ENCODE measurements around the gene GRIA1. TPM values are rescaled to one million over a fixed set of nuclear protein-coding genes. Genes with fewer than 3 reads are reported as not detected.

Gene GRIA1
- total RNA-seq, 4 donors from 2014 or later: 0.48 to 1.00 TPM; not detected in 2

DNA sequence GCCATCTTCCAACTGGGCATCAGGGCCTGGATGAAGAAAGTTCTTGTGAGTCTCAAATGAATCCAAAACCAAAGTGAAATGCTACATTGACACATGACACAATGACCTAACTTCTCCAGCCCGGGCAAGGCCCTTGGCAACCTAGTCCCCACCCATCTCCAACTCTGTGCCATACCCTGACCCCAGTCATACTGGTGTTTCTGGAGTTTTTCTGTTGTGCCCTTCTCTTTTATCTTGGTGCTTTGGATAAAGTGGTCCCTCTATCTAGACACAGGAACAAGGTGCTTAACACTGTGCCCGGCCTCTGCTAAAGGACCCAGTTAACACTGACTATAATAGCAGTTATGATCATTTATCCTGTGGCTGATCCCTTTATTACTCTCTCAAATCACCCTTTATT, 149.8 kb downstream of the GRIA1 start:
- Histone ChIP-seq H3K9me3 (no peaks in the 10 kb centered on the region), H3K4me1 (no peaks in the 10 kb centered on the region), H3K4me3 (no peak overlapping the region), H3K27ac (no peak overlapping the region), H3K27me3 (no peaks in the 10 kb centered on the region), H3K36me3 (no peaks in the 10 kb centered on the region)
- in situ Hi-C loops (cut with MboI; ENCODE audit: low pct_ligation_motif_present in 1 of 4, low pct_unique_long_range_greater_than_20kb in 1 of 4, low sequenced_read_pairs in 3 of 4) (no loop called here), intact Hi-C loops (cut with DNase I; ENCODE audit: low total_unique reads) (no loop called here)
- no peak for DNase-seq
- 72 to 100% methylated on average over 1 to 2 of the region's 2 CpGs for WGBS, 2 donors (ENCODE audit: low coverage in 1 of 2)
- TF ChIP-seq EP300 (IDR thresholded peaks at IDR 0.05; ENCODE audit: low read depth): no peak
- TF ChIP-seq POLR2A (IDR thresholded peaks at IDR 0.05): no peak
- TF ChIP-seq, protein P1, sequence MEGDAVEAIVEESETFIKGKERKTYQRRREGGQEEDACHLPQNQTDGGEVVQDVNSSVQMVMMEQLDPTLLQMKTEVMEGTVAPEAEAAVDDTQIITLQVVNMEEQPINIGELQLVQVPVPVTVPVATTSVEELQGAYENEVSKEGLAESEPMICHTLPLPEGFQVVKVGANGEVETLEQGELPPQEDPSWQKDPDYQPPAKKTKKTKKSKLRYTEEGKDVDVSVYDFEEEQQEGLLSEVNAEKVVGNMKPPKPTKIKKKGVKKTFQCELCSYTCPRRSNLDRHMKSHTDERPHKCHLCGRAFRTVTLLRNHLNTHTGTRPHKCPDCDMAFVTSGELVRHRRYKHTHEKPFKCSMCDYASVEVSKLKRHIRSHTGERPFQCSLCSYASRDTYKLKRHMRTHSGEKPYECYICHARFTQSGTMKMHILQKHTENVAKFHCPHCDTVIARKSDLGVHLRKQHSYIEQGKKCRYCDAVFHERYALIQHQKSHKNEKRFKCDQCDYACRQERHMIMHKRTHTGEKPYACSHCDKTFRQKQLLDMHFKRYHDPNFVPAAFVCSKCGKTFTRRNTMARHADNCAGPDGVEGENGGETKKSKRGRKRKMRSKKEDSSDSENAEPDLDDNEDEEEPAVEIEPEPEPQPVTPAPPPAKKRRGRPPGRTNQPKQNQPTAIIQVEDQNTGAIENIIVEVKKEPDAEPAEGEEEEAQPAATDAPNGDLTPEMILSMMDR (IDR thresholded peaks at IDR 0.05): no peak
- TF ChIP-seq POLR2AphosphoS5 (IDR thresholded peaks at IDR 0.05): no peak

DNA sequence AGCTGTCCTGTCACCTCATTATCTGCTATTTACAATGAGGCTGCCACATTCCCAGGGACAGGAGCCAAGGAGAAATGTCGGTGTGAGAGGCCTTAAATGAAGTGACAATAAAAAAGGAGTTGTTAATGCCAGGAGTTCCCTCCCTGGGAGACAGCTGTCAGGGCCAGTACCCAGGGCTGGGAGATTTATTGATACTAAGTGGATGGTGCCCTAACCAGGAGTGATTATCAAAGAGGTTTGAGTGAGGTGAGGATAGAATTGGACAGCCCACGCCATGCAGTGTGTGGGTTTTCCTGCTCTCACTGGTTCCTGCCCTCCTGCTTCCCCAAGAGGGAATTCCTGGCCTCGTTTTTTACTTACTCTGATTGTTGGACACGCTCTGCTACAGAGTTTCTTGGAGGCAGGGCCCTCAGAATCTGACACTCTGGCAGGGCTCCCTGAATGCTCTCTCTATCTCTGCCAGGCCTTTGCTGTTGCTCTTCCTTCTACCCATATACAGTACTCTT, 150.8 kb downstream of the GRIA1 start:
- Histone ChIP-seq H3K4me1 (no peaks in the 10 kb centered on the region), H3K27me3 (no peaks in the 10 kb centered on the region), H3K36me3 (no peaks in the 10 kb centered on the region), H3K27ac (no peak overlapping the region), H3K4me3 (no peak overlapping the region), H3K9me3 (no peaks in the 10 kb centered on the region)
- in situ Hi-C loops (cut with MboI; ENCODE audit: low pct_ligation_motif_present in 1 of 4, low pct_unique_long_range_greater_than_20kb in 1 of 4, low sequenced_read_pairs in 3 of 4): no loop called here
- intact Hi-C loops (cut with DNase I; ENCODE audit: low total_unique reads): no loop called here
- WGBS, 2 donors (ENCODE audit: low coverage in 1 of 2): 17 to 27% methylated on average over 1 to 4 of the region's 4 CpGs
- TF ChIP-seq EP300 (IDR thresholded peaks at IDR 0.05; ENCODE audit: low read depth): no peak
- TF ChIP-seq, protein P1 (IDR thresholded peaks at IDR 0.05): no peak
- TF ChIP-seq POLR2A (IDR thresholded peaks at IDR 0.05): no peak
- no peak for TF ChIP-seq POLR2AphosphoS5 (IDR thresholded peaks at IDR 0.05)
- DNase-seq: no peak

DNA sequence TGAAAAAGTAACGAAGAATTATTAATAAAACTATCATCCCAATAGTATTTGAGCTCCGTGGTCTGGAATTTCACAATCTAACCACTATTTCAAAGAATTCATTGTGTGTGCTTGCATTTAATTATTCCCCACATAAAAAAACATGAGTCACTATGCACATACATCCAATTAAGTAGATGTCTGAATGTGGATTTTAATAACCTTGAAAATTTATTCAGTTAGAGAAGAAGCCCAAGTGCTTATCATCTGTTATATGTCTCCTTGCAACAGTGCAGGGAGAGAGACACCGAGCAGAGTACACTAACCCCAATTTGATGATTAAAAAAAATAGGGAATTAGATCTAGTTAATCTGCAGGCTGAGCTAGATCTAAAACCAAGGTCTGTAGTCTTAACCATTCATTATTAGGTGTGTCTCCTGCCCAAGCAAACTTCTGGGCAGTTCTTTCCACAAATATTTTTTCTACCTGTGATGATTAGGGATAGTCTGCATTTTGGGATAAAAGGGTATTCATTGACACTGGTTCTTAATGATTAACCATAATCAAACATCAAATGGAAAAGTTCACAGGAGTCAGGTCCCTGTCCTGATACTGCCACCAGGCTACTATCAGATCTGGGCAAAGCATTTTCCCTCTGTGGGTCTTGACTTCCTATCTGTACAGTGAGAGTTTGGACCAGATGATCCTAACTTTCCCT, 164.2 kb downstream of the GRIA1 start:
- no peaks in the 10 kb centered on the region for H3K27me3 ChIP-seq
- H3K36me3 ChIP-seq: no peaks in the 10 kb centered on the region
- intact Hi-C loops (cut with DNase I; ENCODE audit: low total_unique reads) (no loop called here), in situ Hi-C loops (cut with MboI; ENCODE audit: low pct_ligation_motif_present in 1 of 4, low pct_unique_long_range_greater_than_20kb in 1 of 4, low sequenced_read_pairs in 3 of 4) (no loop called here)
- H3K27ac ChIP-seq: no peak overlapping the region
- H3K4me1 ChIP-seq: no peaks in the 10 kb centered on the region
- no peak for DNase-seq
- TF ChIP-seq POLR2AphosphoS5 (IDR thresholded peaks at IDR 0.05): no peak
- TF ChIP-seq, protein P1 (IDR thresholded peaks at IDR 0.05): no peak
- no peak for TF ChIP-seq POLR2A (IDR thresholded peaks at IDR 0.05)
- TF ChIP-seq EP300 (IDR thresholded peaks at IDR 0.05; ENCODE audit: low read depth): no peak
- H3K9me3 ChIP-seq: no peaks in the 10 kb centered on the region
- 57 to 78% methylated on average over 3 of the region's 3 CpGs for WGBS, 2 donors (ENCODE audit: low coverage in 1 of 2)
- H3K4me3 ChIP-seq: no peak overlapping the region

DNA sequence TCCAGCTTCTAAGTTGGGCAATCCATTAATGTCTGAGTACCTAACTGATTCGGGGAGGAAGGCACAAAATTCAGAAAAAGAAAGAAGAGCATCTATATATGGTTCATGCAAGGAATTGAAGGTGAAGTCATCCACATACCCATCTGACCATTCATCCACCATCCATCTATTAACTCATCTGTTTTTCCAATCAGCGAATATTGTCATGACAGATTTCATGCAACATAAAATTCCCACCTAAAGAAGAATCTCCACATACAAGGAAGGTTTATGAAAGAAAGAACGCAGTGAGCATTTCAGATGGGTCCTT, 164.7 kb downstream of the GRIA1 start:
- intact Hi-C loops (cut with DNase I; ENCODE audit: low total_unique reads): no loop called here
- Histone ChIP-seq H3K9me3 (no peaks in the 10 kb centered on the region), H3K27ac (no peak overlapping the region), H3K36me3 (no peaks in the 10 kb centered on the region), H3K27me3 (no peaks in the 10 kb centered on the region), H3K4me1 (no peaks in the 10 kb centered on the region), H3K4me3 (no peak overlapping the region)
- no peak for DNase-seq
- WGBS, 2 donors (ENCODE audit: low coverage in 1 of 2): 72 to 74% methylated on average over 3 of the region's 3 CpGs
- TF ChIP-seq, protein P1 (IDR thresholded peaks at IDR 0.05): no peak
- TF ChIP-seq EP300 (IDR thresholded peaks at IDR 0.05; ENCODE audit: low read depth) (no peak), POLR2AphosphoS5 (IDR thresholded peaks at IDR 0.05) (no peak), POLR2A (IDR thresholded peaks at IDR 0.05) (no peak)
- in situ Hi-C loops (cut with MboI; ENCODE audit: low pct_ligation_motif_present in 1 of 4, low pct_unique_long_range_greater_than_20kb in 1 of 4, low sequenced_read_pairs in 3 of 4): no loop called here

All from transverse colon (tissue), 4 donors.